K562 (cell line): ENCODE data around the gene BOLA1. TPM values are rescaled to one million over a fixed set of nuclear protein-coding genes. Genes with fewer than 3 reads are reported as not detected.

ENCODE experiments used
- ASH1L ChIP-seq: fragments of 450-650 bp; IDR thresholded peaks from 2 replicates; pipeline ENCODE4 v1.6.1; 2018; ENCODE audit warnings: borderline replicate concordance, mild to moderate bottlenecking, low read depth; ENCODE audit not compliant: partially characterized antibody
- ELF4 ChIP-seq: fragments of 450-650 bp; formaldehyde crosslinking; IDR thresholded peaks from 2 replicates; pipeline ENCODE4 v1.4.0; 2022; ENCODE audit warnings: missing genetic modification characterization
- ELK1 ChIP-seq: sonication (generic); formaldehyde crosslinking; IDR thresholded peaks from 2 replicates; pipeline ENCODE4 v1.8.1; 2022; ENCODE audit warnings: missing genetic modification reagents
- EP300 ChIP-seq: IDR thresholded peaks from 2 replicates; pipeline ENCODE4 v1.6.1; 2012; ENCODE audit warnings: low read length, improper control_type of control experiment
- ESRRA ChIP-seq: fragments of 450-650 bp; IDR thresholded peaks from 2 replicates; pipeline ENCODE4 v1.6.1; 2014; ENCODE audit warnings: low read depth, mild to moderate bottlenecking, moderate library complexity, borderline replicate concordance
- GABPB1 ChIP-seq: sonication (generic); formaldehyde crosslinking; IDR thresholded peaks from 2 replicates; pipeline ENCODE4 v1.8.0; 2022; ENCODE audit warnings: mild to moderate bottlenecking, missing genetic modification reagents
- GABPB2 ChIP-seq: fragments of 250-450 bp; sonication (Bioruptor Pico); conservative IDR thresholded peaks from 2 replicates; pipeline ENCODE4 v1.5.1; 2021; ENCODE audit warnings: mild to moderate bottlenecking
- GTF2E2 ChIP-seq: fragments of 200-800 bp; sonication (Bioruptor generic); IDR thresholded peaks from 2 replicates; pipeline ENCODE4 v1.6.1; 2016; ENCODE audit warnings: missing genetic modification characterization, missing compliant biosample characterization
- HMG20B ChIP-seq: fragments of 250-450 bp; sonication (Bioruptor Pico); IDR thresholded peaks from 2 replicates; pipeline ENCODE4 v1.5.0; 2021; ENCODE audit warnings: mild to moderate bottlenecking
- MCM3 ChIP-seq: fragments of 450-650 bp; IDR thresholded peaks from 2 replicates; pipeline ENCODE4 v1.6.1; 2016
- PHF8 ChIP-seq: fragments of 200-600 bp; sonication (generic); IDR thresholded peaks from 2 replicates; pipeline ENCODE4 v1.6.1; 2012; ENCODE audit warnings: mixed run types, mild to moderate bottlenecking, inconsistent platforms, low read length, moderate library complexity, borderline replicate concordance
- POLR2B ChIP-seq: fragments of 450-650 bp; IDR thresholded peaks from 2 replicates; pipeline ENCODE4 v1.6.1; 2018; ENCODE audit warnings: low read depth; ENCODE audit not compliant: partially characterized antibody
- RFX7 ChIP-seq: fragments of 250-450 bp; sonication (Bioruptor Pico); IDR thresholded peaks from 2 replicates; pipeline ENCODE4 v1.5.1; 2021; ENCODE audit warnings: mild to moderate bottlenecking
- TBL1XR1 ChIP-seq, 2 experiments: IDR thresholded peaks; 2 replicates each; pipeline ENCODE4 v1.6.1; 2012; ENCODE audit warnings: improper control_type of control experiment in 2 of 2, low read length in 2 of 2, mild to moderate bottlenecking in 1 of 2
- YBX1 ChIP-seq: fragments of 450-650 bp; IDR thresholded peaks from 2 replicates; pipeline ENCODE4 v1.7.1; 2016; ENCODE audit warnings: mild to moderate bottlenecking
- ZC3H4 ChIP-seq: sonication (generic); formaldehyde crosslinking; IDR thresholded peaks from 2 replicates; pipeline ENCODE4 v1.9.0; 2021; ENCODE audit warnings: missing genetic modification reagents, borderline replicate concordance
- ZMIZ1 ChIP-seq, 2 experiments: fragments of 150-350 bp in 1 of 2; IDR thresholded peaks; 2 replicates each; pipeline ENCODE4 v1.6.1; 2012 to 2016; ENCODE audit warnings: low read depth in 2 of 2, low read length in 2 of 2, mild to moderate bottlenecking in 1 of 2, moderate library complexity in 1 of 2
- ZNF263 ChIP-seq: sonication (generic); formaldehyde crosslinking; IDR thresholded peaks from 2 replicates; pipeline ENCODE4 v1.8.0; 2022; ENCODE audit warnings: mild to moderate bottlenecking, missing genetic modification reagents, borderline replicate concordance
- polyA plus RNA-seq, 8 experiments: library from polyadenylated mRNA; depleted of rRNA in 4 of 8; stranded (reverse) in 5 of 8; unstranded in 3 of 8; fragments of >200 nt; fragmentation: Nextera tagmentation in 2 of 8; fragmentation: Illumina TruSeq in 1 of 8; extraction: Ambion mirVana in 2 of 8; extraction: Trizol in 1 of 8; gene quantifications; 2 replicates each; pipeline versions ENCODE4 v1.2.1 to v1.2.3, GENCODE V29; 2011 to 2014; ENCODE audit warnings: inconsistent platforms in 1 of 8, missing spikeins in 1 of 8
- total RNA-seq, 7 experiments: library from RNA; depleted of rRNA in 6 of 7; stranded (reverse); fragments of >200 nt in 6 of 7; fragmentation: Illumina TruSeq in 2 of 7; extraction: Trizol in 2 of 7; gene quantifications; 2 replicates each; pipeline versions ENCODE4 v1.2.1 to v1.2.3, GENCODE V29; 2011 to 2021; ENCODE audit warnings: low replicate concordance in 1 of 7
- TF ChIP-seq, protein P1 (sequence below): fragments of 450-650 bp; IDR thresholded peaks from 2 replicates; pipeline ENCODE4 v1.6.1; 2016; ENCODE audit warnings: mild to moderate bottlenecking
- TF ChIP-seq, protein P2 (sequence below): sonication (generic); formaldehyde crosslinking; IDR thresholded peaks from 2 replicates; pipeline ENCODE4 v1.8.0; 2023; ENCODE audit warnings: mild to moderate bottlenecking, missing genetic modification reagents

Gene BOLA1
- total and polyA plus RNA-seq, 9 of the 15 experiments (the other 6 are each of a cell fraction or from before 2014, with no cell fraction given) = 0.18 to 1.2 (median 0.40) TPM; not detected in 2

GRCh38 chr1:149887456-149888246, 11.7 kb upstream of the BOLA1 start (continued):
- TF ChIP-seq, protein P1, sequence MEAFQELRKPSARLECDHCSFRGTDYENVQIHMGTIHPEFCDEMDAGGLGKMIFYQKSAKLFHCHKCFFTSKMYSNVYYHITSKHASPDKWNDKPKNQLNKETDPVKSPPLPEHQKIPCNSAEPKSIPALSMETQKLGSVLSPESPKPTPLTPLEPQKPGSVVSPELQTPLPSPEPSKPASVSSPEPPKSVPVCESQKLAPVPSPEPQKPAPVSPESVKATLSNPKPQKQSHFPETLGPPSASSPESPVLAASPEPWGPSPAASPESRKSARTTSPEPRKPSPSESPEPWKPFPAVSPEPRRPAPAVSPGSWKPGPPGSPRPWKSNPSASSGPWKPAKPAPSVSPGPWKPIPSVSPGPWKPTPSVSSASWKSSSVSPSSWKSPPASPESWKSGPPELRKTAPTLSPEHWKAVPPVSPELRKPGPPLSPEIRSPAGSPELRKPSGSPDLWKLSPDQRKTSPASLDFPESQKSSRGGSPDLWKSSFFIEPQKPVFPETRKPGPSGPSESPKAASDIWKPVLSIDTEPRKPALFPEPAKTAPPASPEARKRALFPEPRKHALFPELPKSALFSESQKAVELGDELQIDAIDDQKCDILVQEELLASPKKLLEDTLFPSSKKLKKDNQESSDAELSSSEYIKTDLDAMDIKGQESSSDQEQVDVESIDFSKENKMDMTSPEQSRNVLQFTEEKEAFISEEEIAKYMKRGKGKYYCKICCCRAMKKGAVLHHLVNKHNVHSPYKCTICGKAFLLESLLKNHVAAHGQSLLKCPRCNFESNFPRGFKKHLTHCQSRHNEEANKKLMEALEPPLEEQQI = no peak
- TF ChIP-seq PHF8 = no peak
- 0 out of 2 replicates have a peak, but pooled peaks have one; percentile 49 for TF ChIP-seq GABPB1 (CRISPR knock-in tag)
- TF ChIP-seq ZMIZ1 (IDR thresholded peaks at IDR 0.05; ENCODE audit: low read depth in 2 of 2, low read length in 2 of 2) = peak in 1 of 2 experiments; percentile 68; a peak in 1 of 4 replicates
- TF ChIP-seq MCM3 = no peak
- no peak for TF ChIP-seq ELF4
- peak; percentile 60 for TF ChIP-seq ZNF263 (CRISPR knock-in tag)
- TF ChIP-seq ZC3H4 (CRISPR knock-in tag) = peak; percentile 100
- TF ChIP-seq ASH1L = peak; percentile 77
- no peak for TF ChIP-seq ESRRA
- TF ChIP-seq GABPB2 (CRISPR knock-in tag) = no peak; the same call in 1 of the 2 replicates
- peak; percentile 55; the same call in 1 of the 2 replicates for TF ChIP-seq RFX7 (CRISPR knock-in tag)
- TF ChIP-seq TBL1XR1 (IDR thresholded peaks at IDR 0.05; ENCODE audit: low read length in 2 of 2) = peak in 1 of 2 experiments; percentile 83; a peak in 1 of 4 replicates
- TF ChIP-seq YBX1 = no peak
- no peak for TF ChIP-seq ELK1 (CRISPR knock-in tag)
- peak; percentile 94; the same call in 1 of the 2 replicates for TF ChIP-seq GTF2E2 (tag)
- TF ChIP-seq, protein P2, sequence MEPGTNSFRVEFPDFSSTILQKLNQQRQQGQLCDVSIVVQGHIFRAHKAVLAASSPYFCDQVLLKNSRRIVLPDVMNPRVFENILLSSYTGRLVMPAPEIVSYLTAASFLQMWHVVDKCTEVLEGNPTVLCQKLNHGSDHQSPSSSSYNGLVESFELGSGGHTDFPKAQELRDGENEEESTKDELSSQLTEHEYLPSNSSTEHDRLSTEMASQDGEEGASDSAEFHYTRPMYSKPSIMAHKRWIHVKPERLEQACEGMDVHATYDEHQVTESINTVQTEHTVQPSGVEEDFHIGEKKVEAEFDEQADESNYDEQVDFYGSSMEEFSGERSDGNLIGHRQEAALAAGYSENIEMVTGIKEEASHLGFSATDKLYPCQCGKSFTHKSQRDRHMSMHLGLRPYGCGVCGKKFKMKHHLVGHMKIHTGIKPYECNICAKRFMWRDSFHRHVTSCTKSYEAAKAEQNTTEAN (CRISPR knock-in tag) = 0 out of 2 replicates have a peak, but pooled peaks have one; percentile 75
- TF ChIP-seq HMG20B = no peak
- peak; percentile 36 for TF ChIP-seq EP300
- peak; percentile 84 for TF ChIP-seq POLR2B
